Kidney (tissue), 14 donors: ENCODE measurements around the gene MED17. TPM values are rescaled to one million over a fixed set of nuclear protein-coding genes. Genes with fewer than 3 reads are reported as not detected.
A peak's percentile ranks its signal among the peaks of the same experiment; 100 is the strongest.

ENCODE experiments used
- DNase-seq, 5 donors: peaks; one replicate each; pipeline ENCODE4 v3.0.0-alpha.2; 2013 to 2020
- FAIRE-seq: peaks from 2 replicates; lab custom pipeline; 2012; peaks lifted over from hg19 to GRCh38; lab: Jason Lieb, UNC
- H3K27ac ChIP-seq, 2 donors: one replicate each; pipeline ENCODE4 v1.7.0; 2013; ENCODE audit warnings: low read depth in 2 of 2, low read length in 2 of 2, inconsistent platforms in 1 of 2
- H3K27me3 ChIP-seq: one replicate; pipeline ENCODE4 v1.7.1; 2013; ENCODE audit warnings: low read length, inconsistent platforms; ENCODE audit not compliant: control insufficient read depth, insufficient read depth
- H3K36me3 ChIP-seq, 3 donors: one replicate each; pipeline versions ENCODE4 v1.7.0 to v1.7.1; 2013; ENCODE audit warnings: low read length in 3 of 3, control low read depth in 1 of 3, inconsistent platforms in 1 of 3; ENCODE audit not compliant: insufficient read depth in 3 of 3, control insufficient read depth in 2 of 3
- H3K4me1 ChIP-seq, 3 donors: one replicate each; pipeline versions ENCODE4 v1.7.0 to v1.7.1; 2013; ENCODE audit warnings: low read length in 3 of 3, inconsistent platforms in 1 of 3, low read depth in 1 of 3; ENCODE audit not compliant: control insufficient read depth in 2 of 3, insufficient read depth in 2 of 3
- H3K4me3 ChIP-seq, 3 donors: one replicate each; pipeline versions ENCODE4 v1.7.0 to v1.8.1; 2013; ENCODE audit warnings: low read length in 3 of 3, control low read depth in 1 of 3, inconsistent platforms in 1 of 3
- H3K9ac ChIP-seq, 3 donors: one replicate each; pipeline versions ENCODE4 v1.7.0 to v1.7.1; 2013; ENCODE audit warnings: low read length in 3 of 3, control low read depth in 1 of 3, inconsistent platforms in 1 of 3
- H3K9me3 ChIP-seq, 3 donors: one replicate each; pipeline versions ENCODE4 v1.7.0 to v1.7.1; 2013; ENCODE audit warnings: low read length in 3 of 3, control low read depth in 1 of 3, inconsistent platforms in 1 of 3; ENCODE audit not compliant: control insufficient read depth in 2 of 3, insufficient read depth in 1 of 3
- intact Hi-C: fragments of 100-400 bp; cut with DNase I; formaldehyde crosslinking; loops from one replicate; pipeline ENCODE4 v1.11.1; 2022
- polyA plus RNA-seq: library from polyadenylated mRNA; stranded (reverse); fragments of 350-450 nt; fragmentation: Illumina TruSeq; extraction: RNeasy Lipid Tissue Mini Kit (QIAGEN cat#74804); gene quantifications from one replicate; pipeline ENCODE4 v1.2.3, GENCODE V29; 2014; ENCODE audit warnings: low read depth, low replicate concordance; ENCODE audit not compliant: insufficient read depth
- total RNA-seq: library from RNA; stranded (reverse); fragmentation: NEBNext Ultra II Directional; extraction: Animal tissue kit (Norgen Biotek cat#: 25700); gene quantifications from one replicate; pipeline ENCODE4 v1.2.1, GENCODE V29; 2021
- TF ChIP-seq, protein P1 (sequence below): IDR thresholded peaks from 3 replicates; pipeline ENCODE4 v1.5.1; 2012; ENCODE audit warnings: mild to moderate bottlenecking, moderate library complexity, borderline replicate concordance; ENCODE audit not compliant: insufficient read depth; ENCODE audit errors: extremely low read depth
- donor health status: control.
- donor health status: control.
- donor health status: control.
- donor health status: control.
- donor health status: control.
- donor health status: DM: yes; HTN: yes; CAD: no.
- donor health status: Normal renal cell carcinoma (clear cell type).

The MED17 gene
- total and polyA plus RNA-seq, 2 donors from 2014 or later = 11.7 to 35.4 TPM

GRCh38 chr11:93783362-93783761 lies 720 bp upstream of the MED17 start:
- no peaks in the 10 kb centered on the region for H3K36me3 ChIP-seq
- H3K4me3 ChIP-seq = peak overlapping the region; percentile 70 to 99 (median 75)
- H3K9ac ChIP-seq = peak overlapping the region in 2 of 3 donors; percentile 71 to 98
- peaks cover 3 to 8% (median 4%) of the 10 kb centered on the region in 3 donors for H3K4me1 ChIP-seq
- FAIRE-seq (no peak), DNase-seq (no peak)
- no peak overlapping the region for H3K27ac ChIP-seq
- H3K27me3 ChIP-seq = no peaks in the 10 kb centered on the region
- intact Hi-C loops = no loop called here
- no peaks in the 10 kb centered on the region for H3K9me3 ChIP-seq
- TF ChIP-seq, protein P1, sequence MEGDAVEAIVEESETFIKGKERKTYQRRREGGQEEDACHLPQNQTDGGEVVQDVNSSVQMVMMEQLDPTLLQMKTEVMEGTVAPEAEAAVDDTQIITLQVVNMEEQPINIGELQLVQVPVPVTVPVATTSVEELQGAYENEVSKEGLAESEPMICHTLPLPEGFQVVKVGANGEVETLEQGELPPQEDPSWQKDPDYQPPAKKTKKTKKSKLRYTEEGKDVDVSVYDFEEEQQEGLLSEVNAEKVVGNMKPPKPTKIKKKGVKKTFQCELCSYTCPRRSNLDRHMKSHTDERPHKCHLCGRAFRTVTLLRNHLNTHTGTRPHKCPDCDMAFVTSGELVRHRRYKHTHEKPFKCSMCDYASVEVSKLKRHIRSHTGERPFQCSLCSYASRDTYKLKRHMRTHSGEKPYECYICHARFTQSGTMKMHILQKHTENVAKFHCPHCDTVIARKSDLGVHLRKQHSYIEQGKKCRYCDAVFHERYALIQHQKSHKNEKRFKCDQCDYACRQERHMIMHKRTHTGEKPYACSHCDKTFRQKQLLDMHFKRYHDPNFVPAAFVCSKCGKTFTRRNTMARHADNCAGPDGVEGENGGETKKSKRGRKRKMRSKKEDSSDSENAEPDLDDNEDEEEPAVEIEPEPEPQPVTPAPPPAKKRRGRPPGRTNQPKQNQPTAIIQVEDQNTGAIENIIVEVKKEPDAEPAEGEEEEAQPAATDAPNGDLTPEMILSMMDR = no peak

GRCh38 chr11:93783765-93784144 lies 327 bp upstream of the MED17 start:
- Histone ChIP-seq H3K9me3 (no peaks in the 10 kb centered on the region), H3K4me3 (peak overlapping the region; percentile 70 to 99 (median 75)), H3K36me3 (peaks cover 0 to under 1% (median 0%) of the 10 kb centered on the region in 3 donors), H3K9ac (peak overlapping the region; percentile 49 to 98 (median 71)), H3K27ac (peak overlapping the region in 1 of 2 donors; percentile 17), H3K4me1 (peaks cover 3 to 8% (median 4%) of the 10 kb centered on the region in 3 donors), H3K27me3 (no peaks in the 10 kb centered on the region)
- intact Hi-C loops = no loop called here
- FAIRE-seq = no peak
- TF ChIP-seq, protein P1 = no peak
- no peak for DNase-seq

DNA sequence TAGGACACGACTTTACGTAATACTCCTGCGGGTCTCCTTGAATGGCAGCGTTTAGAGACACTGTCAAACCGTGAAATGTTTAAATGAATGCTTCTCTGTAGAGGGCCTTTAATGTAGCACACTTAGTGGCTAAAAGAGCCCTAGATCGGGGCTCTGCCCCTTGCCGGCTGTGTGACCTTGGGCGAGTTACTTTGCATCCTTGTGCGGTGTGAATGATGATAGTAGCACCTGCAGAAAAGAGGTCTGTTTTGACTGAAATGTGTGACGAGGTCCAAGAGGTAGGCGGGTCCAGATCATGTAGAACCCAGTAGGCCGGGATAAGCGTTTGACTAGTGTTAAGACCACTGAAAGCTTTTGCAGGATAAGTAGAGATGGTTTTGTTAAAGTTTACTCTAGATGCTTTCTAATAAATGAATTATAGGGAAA lies 866 bp downstream of the MED17 start:
- Histone ChIP-seq H3K27me3 (no peaks in the 10 kb centered on the region), H3K9ac (peak overlapping the region; percentile 71 to 98 (median 79)), H3K4me3 (peak overlapping the region; percentile 70 to 99 (median 75)), H3K9me3 (no peaks in the 10 kb centered on the region), H3K27ac (no peak overlapping the region), H3K4me1 (peaks cover 3 to 8% (median 4%) of the 10 kb centered on the region in 3 donors), H3K36me3 (peaks cover 0 to 12% (median 2%) of the 10 kb centered on the region in 3 donors)
- intact Hi-C loops = no loop called here
- no peak for FAIRE-seq
- DNase-seq = peak in 2 of 5 donors; percentile 18 to 50
- TF ChIP-seq, protein P1 = no peak
